Measurements from ENCODE around the gene IL1RL2.

DNA sequence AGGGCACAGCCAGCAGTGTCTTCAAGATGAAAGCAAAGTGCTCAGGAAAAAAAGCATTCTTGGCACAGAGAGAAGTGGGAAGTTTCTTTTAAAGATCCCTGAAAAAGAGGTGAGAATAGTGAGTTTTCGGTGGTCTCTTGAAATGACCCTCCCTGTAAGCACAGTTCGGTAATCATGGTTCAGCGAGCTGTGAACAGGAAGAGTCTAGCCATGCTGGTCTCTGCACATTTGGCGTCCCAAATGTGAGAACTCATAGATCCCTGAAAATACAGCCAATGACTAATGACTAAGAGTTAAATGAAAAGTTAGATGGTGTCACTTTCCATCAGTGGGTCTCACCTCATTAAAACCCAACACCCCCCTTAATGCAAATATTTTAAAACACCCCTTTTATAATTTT is 40.9 kb upstream of the IL1RL2 start:
- TF ChIP-seq, protein P1, sequence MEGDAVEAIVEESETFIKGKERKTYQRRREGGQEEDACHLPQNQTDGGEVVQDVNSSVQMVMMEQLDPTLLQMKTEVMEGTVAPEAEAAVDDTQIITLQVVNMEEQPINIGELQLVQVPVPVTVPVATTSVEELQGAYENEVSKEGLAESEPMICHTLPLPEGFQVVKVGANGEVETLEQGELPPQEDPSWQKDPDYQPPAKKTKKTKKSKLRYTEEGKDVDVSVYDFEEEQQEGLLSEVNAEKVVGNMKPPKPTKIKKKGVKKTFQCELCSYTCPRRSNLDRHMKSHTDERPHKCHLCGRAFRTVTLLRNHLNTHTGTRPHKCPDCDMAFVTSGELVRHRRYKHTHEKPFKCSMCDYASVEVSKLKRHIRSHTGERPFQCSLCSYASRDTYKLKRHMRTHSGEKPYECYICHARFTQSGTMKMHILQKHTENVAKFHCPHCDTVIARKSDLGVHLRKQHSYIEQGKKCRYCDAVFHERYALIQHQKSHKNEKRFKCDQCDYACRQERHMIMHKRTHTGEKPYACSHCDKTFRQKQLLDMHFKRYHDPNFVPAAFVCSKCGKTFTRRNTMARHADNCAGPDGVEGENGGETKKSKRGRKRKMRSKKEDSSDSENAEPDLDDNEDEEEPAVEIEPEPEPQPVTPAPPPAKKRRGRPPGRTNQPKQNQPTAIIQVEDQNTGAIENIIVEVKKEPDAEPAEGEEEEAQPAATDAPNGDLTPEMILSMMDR (IDR thresholded peaks at IDR 0.05), result no peak
- TF ChIP-seq POLR2A (IDR thresholded peaks at IDR 0.05), result no peak

Data from lower leg skin (tissue), 3 donors.